Measurements from ENCODE around the gene ADPRS. TPM values are rescaled to one million over a fixed set of nuclear protein-coding genes. Genes with fewer than 3 reads are reported as not detected.

ADPRS gene
- total and polyA plus RNA-seq, 9 of the 15 experiments (the other 6 are each of a cell fraction or from before 2014, with no cell fraction given), result 5.9 to 40.0 (median 27.4) TPM

GRCh38 chr1:36128126-36128904, 39.6 kb downstream of the ADPRS start (continued):
- TF ChIP-seq MAX (CRISPR knock-in tag; IDR thresholded peaks at IDR 0.05) (0 out of 2 replicates have a peak, but pooled peaks have one; percentile 30), ATF3 (IDR thresholded peaks at IDR 0.05) (no peak), ATF3 (CRISPR knock-in tag; conservative IDR thresholded peaks at IDR 0.05) (no peak), NCOR1 (IDR thresholded peaks at IDR 0.05) (peak; percentile 58; the same call in 1 of the 2 replicates), EWSR1 (IDR thresholded peaks at IDR 0.05; ENCODE audit: borderline replicate concordance, low read depth, partially characterized antibody) (no peak), ZEB2 (IDR thresholded peaks at IDR 0.05) (no peak), NEUROD1 (IDR thresholded peaks at IDR 0.05; ENCODE audit: borderline replicate concordance, low read depth, low read length, partially characterized antibody) (no peak), BRD9 (IDR thresholded peaks at IDR 0.05; ENCODE audit: low read depth, partially characterized antibody) (no peak), RUNX1 (IDR thresholded peaks at IDR 0.05; ENCODE audit: low read depth) (no peak), NFIC (IDR thresholded peaks at IDR 0.05) (peak; percentile 30; the same call in 1 of the 2 replicates), U2AF2 (optimal IDR thresholded peaks at IDR 0.05; ENCODE audit: low read depth, low read length) (no peak), HNRNPL (IDR thresholded peaks at IDR 0.05; ENCODE audit: low read depth, low read length) (no peak), ZBTB5 (IDR thresholded peaks at IDR 0.05) (no peak), RERE (CRISPR knock-in tag; IDR thresholded peaks at IDR 0.05; ENCODE audit: borderline replicate concordance) (no peak), ZNF57 (CRISPR knock-in tag; IDR thresholded peaks at IDR 0.05) (no peak), ETV1 (tag; conservative IDR thresholded peaks at IDR 0.05; ENCODE audit: low read depth) (no peak), MTA3 (IDR thresholded peaks at IDR 0.05; ENCODE audit: borderline replicate concordance) (0 out of 2 replicates have a peak, but pooled peaks have one; percentile 19), KLF1 (tag; IDR thresholded peaks at IDR 0.05) (no peak), MBD2 (IDR thresholded peaks at IDR 0.05; ENCODE audit: borderline replicate concordance, low read depth) (0 out of 2 replicates have a peak, but pooled peaks have one; percentile 22), TRIM24 (IDR thresholded peaks at IDR 0.05) (peak in 1 of 2 experiments; percentile 7; a peak in 1 of 4 replicates), HMG20B (CRISPR knock-in tag; IDR thresholded peaks at IDR 0.05) (no peak)
